ENCODE data around the gene TTBK1.
A peak's percentile ranks its signal among the peaks of the same experiment; 100 is the strongest.

The TTBK1 gene

GRCh38 chr6:43274127-43274915, 31.0 kb downstream of the TTBK1 start:
- no peak for DNase-seq

- DNase-seq = peak; percentile 35
Observed at GRCh38 chr6:43274916-43275597, 31.8 kb downstream of the TTBK1 start.

GRCh38 chr6:43275801-43276576, 32.7 kb downstream of the TTBK1 start:
- DNase-seq = peak; percentile 48

DNA sequence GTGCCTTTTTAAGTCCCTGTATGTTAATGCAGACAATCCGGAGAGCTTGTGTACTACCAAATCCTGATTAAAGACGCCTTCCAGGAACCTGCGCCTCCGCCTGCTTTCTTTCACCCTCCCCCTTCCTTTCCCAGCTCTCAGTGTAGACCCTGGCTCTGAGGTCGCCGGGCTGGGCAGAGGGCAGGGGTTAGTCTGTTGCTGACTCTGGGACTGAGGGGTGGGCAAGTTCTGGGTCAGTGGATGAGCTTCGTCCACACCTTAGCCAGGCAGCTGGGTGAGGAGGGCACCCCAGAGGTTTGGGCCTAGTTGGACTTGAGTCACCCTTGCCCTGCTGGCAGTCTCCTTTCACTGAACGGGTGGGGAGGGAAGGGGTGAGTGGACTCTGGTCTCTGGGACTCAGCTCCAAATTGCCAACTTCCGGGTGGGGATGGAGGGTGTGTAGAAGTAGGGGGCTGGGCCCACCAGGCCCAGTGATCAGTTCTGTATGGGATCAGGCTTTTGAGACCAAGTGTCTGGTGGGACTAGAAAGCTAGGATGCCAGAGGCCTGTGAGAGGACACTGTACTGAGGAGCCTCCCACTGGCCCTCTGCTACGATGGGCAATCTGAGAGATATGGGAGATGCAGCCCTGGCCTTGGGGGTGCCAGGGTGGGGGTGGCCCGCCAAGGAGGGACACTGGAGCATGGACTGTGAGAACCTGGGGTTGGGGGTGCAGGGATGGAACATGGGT, 33.5 kb downstream of the TTBK1 start:
- no peak for DNase-seq

- DNase-seq = no peak
Observed at GRCh38 chr6:43277306-43277642, 34.0 kb downstream of the TTBK1 start.

DNA sequence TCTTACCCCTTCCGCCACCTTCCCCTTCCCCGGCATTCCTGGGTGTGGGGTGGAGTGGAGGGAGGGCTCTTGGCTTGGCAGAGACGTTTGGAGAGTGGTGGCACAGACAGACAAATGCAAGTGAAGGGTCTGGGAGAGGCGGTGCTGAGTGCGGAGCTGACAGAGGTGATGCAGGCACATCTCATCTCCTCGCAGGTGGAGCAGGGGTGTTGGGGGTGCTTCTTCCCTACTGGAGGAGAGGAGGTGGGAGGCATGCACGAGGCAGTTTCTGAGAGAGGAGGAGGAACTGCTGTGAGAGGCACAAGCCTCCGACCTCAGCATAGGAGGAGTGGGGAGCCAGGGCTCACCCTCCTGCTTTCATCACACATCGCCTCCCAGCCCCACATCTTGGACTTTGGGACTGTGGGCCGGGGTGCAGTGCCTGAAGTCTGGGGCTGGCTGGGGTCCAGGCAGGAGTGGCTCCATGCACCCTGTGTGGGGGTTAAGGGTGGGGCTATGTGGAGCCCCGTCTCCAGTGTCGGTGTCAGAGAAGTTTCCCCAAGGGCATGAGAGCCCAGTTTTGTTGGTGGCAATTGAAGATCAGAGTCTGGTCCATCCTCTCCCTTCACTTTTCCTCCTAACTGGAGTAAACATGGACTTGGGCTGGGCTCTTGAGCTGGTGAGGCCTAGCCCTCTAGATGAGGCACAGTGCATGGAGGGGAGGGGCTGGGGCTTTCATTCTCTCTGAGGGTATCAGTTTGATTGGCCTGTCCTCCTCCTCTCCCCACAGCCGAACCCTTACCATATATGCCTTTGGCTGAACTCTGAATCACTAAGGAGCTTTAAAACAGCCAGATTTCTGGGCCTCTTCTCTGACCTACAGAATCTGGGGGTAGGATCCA, 34.6 kb downstream of the TTBK1 start:
- no peak for DNase-seq

GRCh38 chr6:43278524-43279078, 35.3 kb downstream of the TTBK1 start:
- no peak for DNase-seq

DNA sequence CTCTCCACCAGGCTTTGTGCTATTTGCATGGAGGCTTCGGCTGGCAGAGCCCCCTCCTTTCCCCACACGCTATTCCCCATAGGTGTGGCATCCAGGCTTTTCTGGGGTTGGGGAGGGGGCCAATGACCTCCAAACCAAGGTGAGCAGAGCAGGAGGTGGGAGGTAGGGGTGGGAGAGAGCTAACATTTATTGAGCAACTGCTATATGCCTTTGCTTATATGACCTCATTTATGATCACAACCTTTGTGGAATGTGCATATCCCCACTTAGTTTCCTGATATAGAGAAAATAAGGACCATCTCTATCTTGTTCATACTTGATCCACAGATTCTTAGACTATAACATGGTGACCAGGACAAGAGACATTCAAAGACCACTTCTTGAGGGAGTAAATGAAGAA, 37.0 kb downstream of the TTBK1 start:
- no peak for DNase-seq

- no peak for DNase-seq
Observed at GRCh38 chr6:43282060-43282459, 38.8 kb downstream of the TTBK1 start.

DNA sequence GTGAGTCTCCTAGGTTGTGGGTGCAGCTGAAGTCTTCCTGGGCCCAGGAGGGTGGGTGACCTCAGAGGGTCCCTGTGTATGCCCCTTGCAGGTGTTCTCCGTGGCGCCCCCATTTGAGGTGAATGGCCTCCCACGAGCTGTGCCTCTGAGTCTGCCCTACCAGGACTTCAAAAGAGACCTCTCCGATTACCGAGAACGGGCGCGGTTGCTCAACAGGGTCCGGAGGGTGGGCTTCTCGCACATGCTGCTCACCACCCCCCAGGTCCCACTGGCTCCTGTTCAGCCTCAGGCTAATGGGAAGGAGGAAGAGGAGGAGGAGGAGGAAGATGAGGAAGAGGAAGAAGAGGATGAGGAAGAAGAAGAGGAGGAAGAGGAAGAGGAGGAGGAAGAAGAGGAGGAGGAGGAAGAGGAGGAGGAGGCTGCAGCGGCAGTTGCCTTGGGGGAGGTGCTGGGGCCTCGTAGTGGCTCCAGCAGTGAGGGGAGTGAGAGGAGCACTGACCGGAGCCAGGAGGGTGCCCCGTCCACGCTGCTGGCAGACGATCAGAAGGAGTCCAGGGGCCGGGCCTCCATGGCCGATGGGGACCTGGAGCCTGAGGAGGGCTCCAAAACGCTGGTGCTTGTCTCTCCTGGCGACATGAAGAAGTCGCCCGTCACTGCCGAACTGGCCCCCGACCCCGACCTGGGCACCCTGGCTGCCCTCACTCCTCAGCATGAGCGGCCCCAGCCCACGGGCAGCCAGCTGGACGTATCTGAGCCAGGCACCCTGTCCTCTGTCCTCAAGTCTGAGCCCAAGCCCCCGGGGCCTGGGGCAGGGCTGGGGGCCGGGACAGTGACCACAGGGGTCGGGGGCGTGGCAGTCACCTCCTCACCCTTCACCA, 39.6 kb downstream of the TTBK1 start:
- DNase-seq = no peak

DNA sequence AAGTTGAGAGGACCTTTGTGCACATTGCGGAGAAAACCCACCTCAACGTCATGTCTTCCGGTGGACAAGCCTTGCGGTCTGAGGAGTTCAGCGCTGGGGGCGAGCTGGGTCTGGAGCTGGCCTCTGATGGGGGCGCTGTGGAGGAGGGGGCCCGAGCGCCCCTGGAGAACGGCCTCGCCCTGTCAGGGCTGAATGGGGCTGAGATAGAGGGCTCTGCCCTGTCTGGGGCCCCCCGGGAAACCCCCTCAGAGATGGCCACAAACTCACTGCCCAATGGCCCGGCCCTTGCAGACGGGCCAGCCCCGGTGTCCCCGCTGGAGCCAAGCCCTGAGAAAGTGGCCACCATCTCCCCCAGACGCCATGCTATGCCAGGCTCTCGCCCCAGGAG, 40.2 kb downstream of the TTBK1 start:
- no peak for DNase-seq

DNA sequence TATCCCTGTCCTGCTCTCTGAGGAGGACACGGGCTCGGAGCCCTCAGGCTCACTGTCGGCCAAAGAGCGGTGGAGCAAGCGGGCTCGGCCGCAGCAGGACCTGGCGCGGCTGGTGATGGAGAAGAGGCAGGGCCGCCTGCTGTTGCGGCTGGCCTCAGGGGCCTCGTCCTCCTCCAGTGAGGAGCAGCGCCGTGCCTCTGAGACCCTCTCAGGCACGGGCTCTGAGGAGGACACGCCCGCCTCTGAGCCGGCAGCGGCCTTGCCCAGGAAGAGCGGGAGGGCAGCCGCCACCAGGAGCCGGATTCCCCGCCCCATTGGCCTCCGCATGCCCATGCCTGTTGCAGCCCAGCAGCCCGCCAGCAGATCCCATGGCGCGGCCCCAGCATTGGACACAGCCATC, 40.6 kb downstream of the TTBK1 start:
- DNase-seq = no peak

GRCh38 chr6:43284991-43285781, 41.9 kb downstream of the TTBK1 start:
- no peak for DNase-seq

DNA sequence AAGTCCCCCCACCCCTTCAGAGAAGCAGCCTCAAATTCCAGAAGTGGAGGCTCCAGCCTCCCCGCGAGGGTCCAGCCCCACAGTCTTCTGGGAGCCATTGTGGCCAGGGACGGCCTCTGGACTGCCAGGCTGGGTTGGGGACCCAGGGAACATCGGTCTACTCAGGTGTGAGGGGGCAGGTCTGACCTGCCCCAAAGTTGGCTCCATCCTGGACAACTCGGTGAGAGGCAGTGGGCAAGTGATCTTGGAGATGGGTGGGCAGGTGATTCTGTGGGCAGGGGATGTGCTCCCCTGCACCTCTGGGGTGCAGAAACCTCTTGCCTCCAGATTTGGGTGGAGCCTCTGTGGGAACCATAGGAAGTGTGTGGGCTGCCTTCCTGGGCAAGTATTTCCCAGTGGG, 42.6 kb downstream of the TTBK1 start:
- DNase-seq = no peak

DNA sequence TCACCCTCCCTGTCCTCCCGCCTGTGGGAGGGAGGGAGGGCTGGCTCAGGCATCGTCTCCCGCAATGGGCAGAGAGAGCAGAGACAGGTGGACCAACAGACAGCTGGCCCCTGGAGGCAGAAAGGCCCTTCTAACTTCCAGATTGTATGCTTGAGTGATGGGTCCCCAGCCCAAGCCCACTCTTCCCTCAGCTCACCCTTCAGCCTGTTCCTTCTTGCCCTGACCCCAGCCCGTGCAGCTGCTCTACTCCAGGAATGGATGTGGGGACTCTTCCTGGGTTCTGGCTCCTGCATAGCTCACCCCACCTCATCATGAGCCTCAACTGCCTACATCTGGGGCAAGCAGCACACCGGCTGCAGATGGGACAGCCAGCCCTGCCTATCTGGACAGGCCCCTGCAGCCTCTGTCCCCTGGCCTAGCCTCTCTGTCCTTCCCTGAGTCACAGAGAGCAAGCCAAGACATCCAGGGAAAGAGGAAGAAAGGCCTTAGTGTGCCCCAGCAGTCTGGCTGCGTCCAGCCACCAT, 43.2 kb downstream of the TTBK1 start:
- no peak for DNase-seq

GRCh38 chr6:43286980-43287716, 43.9 kb downstream of the TTBK1 start:
- no peak for DNase-seq

DNA sequence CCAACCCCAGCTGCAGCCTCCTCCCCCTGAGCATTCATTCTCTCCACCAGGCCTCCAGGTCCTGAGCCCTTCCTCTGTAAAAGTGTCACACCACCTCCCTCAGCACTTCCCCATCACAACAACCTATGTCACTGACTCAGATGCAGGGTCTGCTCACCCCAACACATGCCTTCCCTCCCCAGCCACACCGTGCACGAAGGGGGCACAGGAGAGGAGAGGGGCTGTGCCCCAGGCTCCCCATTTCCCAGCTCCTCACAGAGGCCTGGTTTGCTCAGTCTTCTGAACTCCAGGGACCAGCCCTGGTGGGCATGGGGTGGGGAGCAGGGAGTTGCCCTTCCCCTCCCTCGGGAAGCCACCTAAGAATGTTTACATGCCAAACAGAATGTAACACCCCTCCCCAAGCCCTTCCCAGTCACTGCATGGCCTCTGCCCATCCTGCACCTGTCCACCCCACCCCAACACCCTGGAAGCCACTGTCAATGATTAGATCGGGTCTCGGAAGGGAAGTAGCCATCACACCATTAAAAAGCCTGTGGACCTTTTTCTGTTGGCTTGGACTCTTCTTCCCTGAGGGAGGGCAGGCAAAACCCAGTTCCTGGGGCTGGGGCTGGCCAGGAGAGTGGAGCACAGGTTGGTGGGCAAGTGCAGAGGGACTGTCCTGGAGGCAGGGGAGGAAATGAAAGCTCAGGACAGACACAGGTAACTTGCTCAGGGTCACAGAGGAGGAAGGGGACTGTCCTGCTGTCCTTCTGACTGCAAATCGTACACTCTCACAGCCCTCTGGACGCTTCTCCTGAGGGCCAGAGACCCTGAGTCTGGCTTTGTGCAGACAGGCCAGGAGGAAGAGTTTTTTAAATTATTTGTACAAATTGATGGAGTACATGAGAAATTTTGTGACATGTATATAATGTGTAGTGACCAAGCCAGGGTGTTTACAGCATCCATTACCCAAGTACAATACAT, 44.7 kb downstream of the TTBK1 start:
- no peak for DNase-seq

Data from CD4-positive, alpha-beta T cell treated with Interleukin-10 for 1 hour (primary cell).